HG02623 (cell line): ENCODE results near the gene DNMT3A.

ENCODE experiments used
- ATAC-seq: cut with Tn5 transposase; IDR thresholded peaks from one replicate; pipeline ENCODE4 v1.9.1; 2021; ENCODE audit warnings: moderate library complexity; ENCODE audit not compliant: unreplicated experiment

Gene DNMT3A

GRCh38 chr2:25341753-25342371, at the start of gene DNMT3A:
DNMT3A (minus strand) TSS chr2:25341925; CDS start chr2:25313984, 27,941 bp downstream.
- ATAC-seq: peak; percentile 30

GRCh38 chr2:25389161-25389560, 47.4 kb upstream of the DNMT3A start:
- ATAC-seq: no peak

- ATAC-seq: no peak
Measured at GRCh38 chr2:25388491-25388890, 46.8 kb upstream of the DNMT3A start.

GRCh38 chr2:25387876-25388449, 46.2 kb upstream of the DNMT3A start:
- ATAC-seq: no peak

- no peak for ATAC-seq
Measured at GRCh38 chr2:25386971-25387875, 45.5 kb upstream of the DNMT3A start.

GRCh38 chr2:25385910-25386309, 44.2 kb upstream of the DNMT3A start:
- ATAC-seq: no peak

GRCh38 chr2:25383806-25384205, 42.1 kb upstream of the DNMT3A start:
- no peak for ATAC-seq

GRCh38 chr2:25381502-25381901, 39.8 kb upstream of the DNMT3A start:
- ATAC-seq: no peak

- no peak for ATAC-seq
Measured at GRCh38 chr2:25380586-25381375, 39.1 kb upstream of the DNMT3A start.

GRCh38 chr2:25380023-25380422, 38.3 kb upstream of the DNMT3A start:
- ATAC-seq: no peak

- ATAC-seq: no peak
Measured at GRCh38 chr2:25379535-25379934, 37.8 kb upstream of the DNMT3A start.

- no peak for ATAC-seq
Measured at GRCh38 chr2:25378731-25379490, 37.2 kb upstream of the DNMT3A start.

GRCh38 chr2:25377822-25378421, 36.2 kb upstream of the DNMT3A start:
- ATAC-seq: no peak

GRCh38 chr2:25376750-25377621, 35.3 kb upstream of the DNMT3A start:
- ATAC-seq: peak; percentile 90

- ATAC-seq: no peak
Measured at GRCh38 chr2:25375989-25376545, 34.3 kb upstream of the DNMT3A start.

- ATAC-seq: no peak
Measured at GRCh38 chr2:25375371-25375988, 33.8 kb upstream of the DNMT3A start.

GRCh38 chr2:25374827-25375226, 33.1 kb upstream of the DNMT3A start:
- ATAC-seq: no peak

- no peak for ATAC-seq
Measured at GRCh38 chr2:25374411-25374810, 32.7 kb upstream of the DNMT3A start.
